ENCODE data around the gene NKAPD1.

DNA sequence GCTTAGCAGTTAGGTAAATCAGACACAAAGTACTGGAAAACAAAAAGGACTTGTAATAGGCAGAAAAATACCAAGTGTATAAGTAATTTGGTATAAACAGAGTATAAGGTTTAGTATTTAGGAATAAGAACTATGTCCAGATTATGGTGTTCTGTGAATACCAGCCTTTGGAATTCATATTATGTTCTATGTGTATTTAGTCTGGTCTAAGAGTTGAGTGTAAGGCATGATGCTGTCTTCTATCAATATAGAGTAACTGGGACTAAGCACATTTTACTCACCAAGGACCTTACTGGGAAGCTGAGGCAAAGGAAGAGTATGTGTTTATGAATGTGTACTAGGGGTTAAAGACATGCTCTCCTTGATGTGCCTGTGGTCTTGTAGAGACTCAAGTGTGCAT lies 22.1 kb downstream of the NKAPD1 start:
- TF ChIP-seq, protein P1, sequence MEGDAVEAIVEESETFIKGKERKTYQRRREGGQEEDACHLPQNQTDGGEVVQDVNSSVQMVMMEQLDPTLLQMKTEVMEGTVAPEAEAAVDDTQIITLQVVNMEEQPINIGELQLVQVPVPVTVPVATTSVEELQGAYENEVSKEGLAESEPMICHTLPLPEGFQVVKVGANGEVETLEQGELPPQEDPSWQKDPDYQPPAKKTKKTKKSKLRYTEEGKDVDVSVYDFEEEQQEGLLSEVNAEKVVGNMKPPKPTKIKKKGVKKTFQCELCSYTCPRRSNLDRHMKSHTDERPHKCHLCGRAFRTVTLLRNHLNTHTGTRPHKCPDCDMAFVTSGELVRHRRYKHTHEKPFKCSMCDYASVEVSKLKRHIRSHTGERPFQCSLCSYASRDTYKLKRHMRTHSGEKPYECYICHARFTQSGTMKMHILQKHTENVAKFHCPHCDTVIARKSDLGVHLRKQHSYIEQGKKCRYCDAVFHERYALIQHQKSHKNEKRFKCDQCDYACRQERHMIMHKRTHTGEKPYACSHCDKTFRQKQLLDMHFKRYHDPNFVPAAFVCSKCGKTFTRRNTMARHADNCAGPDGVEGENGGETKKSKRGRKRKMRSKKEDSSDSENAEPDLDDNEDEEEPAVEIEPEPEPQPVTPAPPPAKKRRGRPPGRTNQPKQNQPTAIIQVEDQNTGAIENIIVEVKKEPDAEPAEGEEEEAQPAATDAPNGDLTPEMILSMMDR (IDR thresholded peaks at IDR 0.05 in 2 of 3, conservative IDR thresholded peaks at IDR 0.05 in 1 of 3; ENCODE audit: borderline replicate concordance in 1 of 3, insufficient read depth in 1 of 3, low read depth in 2 of 3, low read length in 2 of 3) = no peak
- TF ChIP-seq EZH2 (IDR thresholded peaks at IDR 0.05) = no peak
- TF ChIP-seq POLR2AphosphoS5 (IDR thresholded peaks at IDR 0.05; ENCODE audit: low read depth, low read length) = no peak
- TF ChIP-seq SRF (IDR thresholded peaks at IDR 0.05; ENCODE audit: low read depth) = no peak
- no peak for TF ChIP-seq POLR2A (IDR thresholded peaks at IDR 0.05; ENCODE audit: borderline replicate concordance, extremely low read depth, insufficient read depth, insufficient read length)
- TF ChIP-seq, protein P2, sequence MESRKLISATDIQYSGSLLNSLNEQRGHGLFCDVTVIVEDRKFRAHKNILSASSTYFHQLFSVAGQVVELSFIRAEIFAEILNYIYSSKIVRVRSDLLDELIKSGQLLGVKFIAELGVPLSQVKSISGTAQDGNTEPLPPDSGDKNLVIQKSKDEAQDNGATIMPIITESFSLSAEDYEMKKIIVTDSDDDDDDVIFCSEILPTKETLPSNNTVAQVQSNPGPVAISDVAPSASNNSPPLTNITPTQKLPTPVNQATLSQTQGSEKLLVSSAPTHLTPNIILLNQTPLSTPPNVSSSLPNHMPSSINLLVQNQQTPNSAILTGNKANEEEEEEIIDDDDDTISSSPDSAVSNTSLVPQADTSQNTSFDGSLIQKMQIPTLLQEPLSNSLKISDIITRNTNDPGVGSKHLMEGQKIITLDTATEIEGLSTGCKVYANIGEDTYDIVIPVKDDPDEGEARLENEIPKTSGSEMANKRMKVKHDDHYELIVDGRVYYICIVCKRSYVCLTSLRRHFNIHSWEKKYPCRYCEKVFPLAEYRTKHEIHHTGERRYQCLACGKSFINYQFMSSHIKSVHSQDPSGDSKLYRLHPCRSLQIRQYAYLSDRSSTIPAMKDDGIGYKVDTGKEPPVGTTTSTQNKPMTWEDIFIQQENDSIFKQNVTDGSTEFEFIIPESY (IDR thresholded peaks at IDR 0.05; ENCODE audit: extremely low read depth, insufficient replicate concordance, low read length) = no peak
- no peak for TF ChIP-seq RAD21 (IDR thresholded peaks at IDR 0.05; ENCODE audit: low read depth)
